B cell (primary cell): ENCODE measurements around the gene NCMAP. TPM values are rescaled to one million over a fixed set of nuclear protein-coding genes. Genes with fewer than 3 reads are reported as not detected.

Experiments
- ATAC-seq: fragments of 200-7000 bp; cut with Tn5 transposase; one replicate; pipeline ENCODE4 v1.10.0; 2021; ENCODE audit warnings: low read depth, mild to moderate bottlenecking, moderate number of reproducible peaks, moderate library complexity
- CTCF ChIA-PET: fragments of 350-600 bp; sonication (Branson Sonifier 250); formaldehyde crosslinking; loops from one replicate; lab custom pipeline; 2021; ENCODE audit warnings: antibody characterized with exemption, inconsistent platforms; lab: Charles Lee
- POLR2A ChIA-PET: fragments of 350-600 bp; sonication (Branson Sonifier 250); formaldehyde crosslinking; loops from one replicate; lab custom pipeline; 2021; ENCODE audit warnings: antibody characterized with exemption; lab: Charles Lee
- DNase-seq: peaks from one replicate; pipeline ENCODE4 v3.0.0; 2013
- H2AFZ ChIP-seq: 2 replicates; pipeline ENCODE4 v1.6.1; 2012; ENCODE audit warnings: mild to moderate bottlenecking, low read depth, low read length; ENCODE audit not compliant: insufficient read depth, poor library complexity, severe bottlenecking
- H3K27ac ChIP-seq, 2 donors: 1 replicate in 1 of 2; 2 replicates in 1 of 2; pipeline ENCODE4 v1.5.1; 2012 to 2013; ENCODE audit warnings: low read length in 2 of 2, mild to moderate bottlenecking in 2 of 2, moderate library complexity in 1 of 2
- H3K27me3 ChIP-seq, 4 experiments: fragments of 200-600 bp in 1 of 4; sonication (generic) in 1 of 4; replicated peaks in 1 of 4; 1 replicate in 2 of 4; 2 replicates in 2 of 4; pipeline versions ENCODE4 v1.6.1 to v1.7.0; 2013 to 2016; ENCODE audit warnings: low read length in 3 of 4, mild to moderate bottlenecking in 2 of 4, mixed read lengths in 1 of 4, moderate library complexity in 1 of 4; ENCODE audit not compliant: insufficient read depth in 4 of 4, control insufficient read depth in 3 of 4; ENCODE audit errors: control extremely low read depth in 1 of 4
- H3K36me3 ChIP-seq, 2 experiments: replicated peaks in 1 of 2; 1 replicate in 1 of 2; 2 replicates in 1 of 2; pipeline versions ENCODE4 v1.6.1 to v1.7.1; 2013; ENCODE audit warnings: low read length in 1 of 2; ENCODE audit not compliant: insufficient read depth in 2 of 2, control insufficient read depth in 1 of 2; ENCODE audit errors: control extremely low read depth in 1 of 2, extremely low read depth in 1 of 2
- H3K4me1 ChIP-seq, 2 donors: fragments of 200-600 bp in 1 of 2; sonication (generic) in 1 of 2; 1 replicate in 1 of 2; 2 replicates in 1 of 2; pipeline versions ENCODE4 v1.5.1 to v1.6.1; 2013 to 2017; ENCODE audit warnings: low read length in 2 of 2; ENCODE audit not compliant: control insufficient read depth in 2 of 2, insufficient read depth in 2 of 2
- H3K4me2 ChIP-seq: replicated peaks from 2 replicates; pipeline ENCODE3; 2012; ENCODE audit warnings: mild to moderate bottlenecking, low read depth, low read length; ENCODE audit not compliant: poor library complexity, severe bottlenecking
- H3K4me3 ChIP-seq, 5 experiments: fragments of 200-600 bp in 1 of 5; sonication (generic) in 1 of 5; 1 replicate in 3 of 5; 2 replicates in 2 of 5; pipeline versions ENCODE4 v1.5.1 to v1.7.0; 2011 to 2016; ENCODE audit warnings: low read length in 4 of 5, mild to moderate bottlenecking in 4 of 5, low read depth in 2 of 5, control low read depth in 1 of 5, moderate library complexity in 1 of 5; ENCODE audit not compliant: insufficient read depth in 1 of 5; ENCODE audit errors: control extremely low read depth in 1 of 5, extremely low read depth in 1 of 5
- H3K79me2 ChIP-seq: fragments of 200-600 bp; sonication (generic); one replicate; pipeline ENCODE4 v1.6.0; 2016; ENCODE audit warnings: low read length; ENCODE audit not compliant: control insufficient read depth, insufficient read depth
- H3K9ac ChIP-seq: fragments of 200-600 bp; sonication (generic); 2 replicates; pipeline ENCODE4 v1.6.1; 2017; ENCODE audit warnings: mild to moderate bottlenecking, low read length, moderate library complexity
- H3K9me3 ChIP-seq, 3 donors: one replicate each; pipeline versions ENCODE4 v1.6.1 to v1.7.1; 2013; ENCODE audit warnings: low read length in 2 of 3; ENCODE audit not compliant: control insufficient read depth in 2 of 3, insufficient read depth in 1 of 3; ENCODE audit errors: control extremely low read depth in 1 of 3
- H4K20me1 ChIP-seq: 2 replicates; pipeline ENCODE4 v1.6.0; 2012; ENCODE audit warnings: mild to moderate bottlenecking, low read length; ENCODE audit not compliant: insufficient read depth, control insufficient read depth, poor library complexity, severe bottlenecking
- H3K27ac Mint-ChIP-seq: one replicate; pipeline ENCODE4 v1.8.0; 2021; ENCODE audit warnings: mixed read lengths
- H3K27me3 Mint-ChIP-seq: one replicate; pipeline ENCODE4 v1.8.0; 2021; ENCODE audit warnings: mixed read lengths
- H3K4me1 Mint-ChIP-seq: one replicate; pipeline ENCODE4 v1.8.0; 2021; ENCODE audit warnings: mixed read lengths
- H3K4me3 Mint-ChIP-seq: one replicate; pipeline ENCODE4 v1.8.0; 2021; ENCODE audit warnings: mixed read lengths
- H3K9me3 Mint-ChIP-seq: one replicate; pipeline ENCODE4 v1.8.0; 2022; ENCODE audit warnings: mixed read lengths; ENCODE audit not compliant: insufficient read depth
- EZH2 ChIP-seq: IDR thresholded peaks from 2 replicates; pipeline ENCODE4 v1.6.1; 2012; ENCODE audit warnings: borderline replicate concordance, low read depth, mild to moderate bottlenecking, moderate library complexity, low read length; ENCODE audit not compliant: insufficient read depth, poor library complexity, severe bottlenecking
- WGBS: methylation state at CpG from one replicate; pipeline ENCODE4 v1.1.5; 2013; ENCODE audit warnings: missing lambda C conversion rate; ENCODE audit not compliant: insufficient coverage; 5-methylcytosine and 5-hydroxymethylcytosine counted together
- intact Hi-C: fragments of 100-400 bp; cut with micrococcal nuclease; formaldehyde crosslinking; loops from one replicate; pipeline ENCODE4 v1.10.0; 2022
- polyA plus RNA-seq: library from polyadenylated mRNA; depleted of rRNA; stranded (reverse); fragments of >200 nt; gene quantifications from 2 replicates; pipeline ENCODE4 v1.2.3, GENCODE V29; 2012
- small RNA-seq: library from RNA; depleted of rRNA; stranded (forward); fragments of <200 nt; gene quantifications from one replicate; pipeline ENCODE3, GENCODE V24; 2012; ENCODE audit warnings: low replicate concordance, low read depth; ENCODE audit not compliant: insufficient read length
- total RNA-seq, 2 donors: library from RNA; stranded (reverse); fragments of 120-200 nt in 1 of 2; gene quantifications; 1 replicate in 1 of 2; 2 replicates in 1 of 2; pipeline versions ENCODE4 v1.2.3 to v1.2.4, GENCODE V29; 2013 to 2022
- TF ChIP-seq, protein P1 (sequence below): fragments of 200-600 bp; IDR thresholded peaks from one replicate; pipeline ENCODE4 v1.8.0; 2022; ENCODE audit warnings: antibody characterized with exemption, mild to moderate bottlenecking

The NCMAP gene
- total and polyA plus RNA-seq, 2 donors (not counting 1 experiment from before 2014, with no cell fraction given) = not detected

DNA sequence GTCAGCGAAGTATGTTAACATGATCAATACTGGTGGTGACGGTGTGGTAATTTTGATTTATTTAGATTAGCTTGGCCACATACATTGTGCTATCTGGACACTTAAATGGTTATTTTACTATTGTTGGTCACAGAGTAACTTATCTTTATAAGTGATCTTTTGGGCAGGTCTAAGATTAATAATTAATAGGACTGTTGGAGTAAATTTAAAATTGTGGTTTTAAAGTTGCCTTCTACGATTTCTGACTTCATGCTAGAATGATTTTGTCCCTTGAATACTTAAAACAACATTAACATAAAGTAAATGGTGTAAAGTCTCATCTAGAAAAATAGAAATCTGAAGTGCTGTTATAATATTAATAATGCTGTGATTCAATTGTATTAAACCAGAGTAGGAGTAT is 101.9 kb downstream of the NCMAP start:
- Mint-ChIP-seq H3K4me3 (no peak overlapping the region), H3K9me3 (no peaks in the 10 kb centered on the region), H3K27ac (no peak overlapping the region), H3K4me1 (peaks cover 6% of the 10 kb centered on the region), H3K27me3 (no peaks in the 10 kb centered on the region)
- ChIA-PET POLR2A (interaction anchor here (0.7 kb wide), 1 partner anchor 1290 kb away, joined by 5 read pairs; no protein-coding TSS in a partner anchor), CTCF (interaction anchor here (0.9 to 1.7 kb wide), 3 partner anchors 31 to 178 kb away, joined by 4 to 7 read pairs (median 5); no protein-coding TSS in a partner anchor)
- Histone ChIP-seq H2AFZ (no peak overlapping the region), H4K20me1 (peaks cover 65% of the 10 kb centered on the region), H3K4me3 (no peak overlapping the region), H3K27me3 (no peaks in the 10 kb centered on the region), H3K9ac (no peak overlapping the region), H3K9me3 (no peaks in the 10 kb centered on the region), H3K4me1 (no peaks in the 10 kb centered on the region), H3K27ac (no peak overlapping the region), H3K36me3 (peaks cover 8 to 94% of the 10 kb centered on the region in 2 experiments), H3K79me2 (peaks cover 35% of the 10 kb centered on the region), H3K4me2 (no peak overlapping the region)
- no peak for ATAC-seq
- no peak for DNase-seq
- TF ChIP-seq, protein P1, sequence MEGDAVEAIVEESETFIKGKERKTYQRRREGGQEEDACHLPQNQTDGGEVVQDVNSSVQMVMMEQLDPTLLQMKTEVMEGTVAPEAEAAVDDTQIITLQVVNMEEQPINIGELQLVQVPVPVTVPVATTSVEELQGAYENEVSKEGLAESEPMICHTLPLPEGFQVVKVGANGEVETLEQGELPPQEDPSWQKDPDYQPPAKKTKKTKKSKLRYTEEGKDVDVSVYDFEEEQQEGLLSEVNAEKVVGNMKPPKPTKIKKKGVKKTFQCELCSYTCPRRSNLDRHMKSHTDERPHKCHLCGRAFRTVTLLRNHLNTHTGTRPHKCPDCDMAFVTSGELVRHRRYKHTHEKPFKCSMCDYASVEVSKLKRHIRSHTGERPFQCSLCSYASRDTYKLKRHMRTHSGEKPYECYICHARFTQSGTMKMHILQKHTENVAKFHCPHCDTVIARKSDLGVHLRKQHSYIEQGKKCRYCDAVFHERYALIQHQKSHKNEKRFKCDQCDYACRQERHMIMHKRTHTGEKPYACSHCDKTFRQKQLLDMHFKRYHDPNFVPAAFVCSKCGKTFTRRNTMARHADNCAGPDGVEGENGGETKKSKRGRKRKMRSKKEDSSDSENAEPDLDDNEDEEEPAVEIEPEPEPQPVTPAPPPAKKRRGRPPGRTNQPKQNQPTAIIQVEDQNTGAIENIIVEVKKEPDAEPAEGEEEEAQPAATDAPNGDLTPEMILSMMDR = no peak
- TF ChIP-seq EZH2 = no peak
- WGBS = no CpG with 5 or more reads among the region's 3 CpGs
- intact Hi-C loops = no loop called here

Small RNA genes lying within 50 kb of the gene (small RNA-seq; reads per million reads assigned to genes)
- not detected for gene RF00019

Other genes starting within 250 kb of the NCMAP start
- not detected in 2 replicates for gene GRHL3, start 236.7 kb upstream of the NCMAP start, total RNA-seq
- gene GRHL3, start 236.7 kb upstream of the NCMAP start, polyA plus RNA-seq = not detected in 2 replicates
- gene STPG1, start 142.3 kb upstream of the NCMAP start, total RNA-seq = 6.1 and 9.3 TPM in 2 replicates
- 3.6 and 4.6 TPM in 2 replicates for gene STPG1, start 142.3 kb upstream of the NCMAP start, polyA plus RNA-seq
- 31.6 and 38.8 TPM in 2 replicates for gene NIPAL3, start 140.3 kb upstream of the NCMAP start, total RNA-seq
- gene NIPAL3, start 140.3 kb upstream of the NCMAP start, polyA plus RNA-seq = 23.0 and 23.8 TPM in 2 replicates
- gene RCAN3, start 53.3 kb upstream of the NCMAP start, total RNA-seq = 35.1 and 37.3 TPM in 2 replicates
- 19.3 and 21.9 TPM in 2 replicates for gene RCAN3, start 53.3 kb upstream of the NCMAP start, polyA plus RNA-seq
- gene SRRM1, start 87.2 kb downstream of the NCMAP start, total RNA-seq = 226 and 238 TPM in 2 replicates
- gene SRRM1, start 87.2 kb downstream of the NCMAP start, polyA plus RNA-seq = 88.5 and 153 TPM in 2 replicates
- 123 and 127 TPM in 2 replicates for gene CLIC4, start 189.4 kb downstream of the NCMAP start, total RNA-seq
- gene CLIC4, start 189.4 kb downstream of the NCMAP start, polyA plus RNA-seq = 28.5 and 49.1 TPM in 2 replicates